Measurements from ENCODE around the gene ALKBH2.

DNA sequence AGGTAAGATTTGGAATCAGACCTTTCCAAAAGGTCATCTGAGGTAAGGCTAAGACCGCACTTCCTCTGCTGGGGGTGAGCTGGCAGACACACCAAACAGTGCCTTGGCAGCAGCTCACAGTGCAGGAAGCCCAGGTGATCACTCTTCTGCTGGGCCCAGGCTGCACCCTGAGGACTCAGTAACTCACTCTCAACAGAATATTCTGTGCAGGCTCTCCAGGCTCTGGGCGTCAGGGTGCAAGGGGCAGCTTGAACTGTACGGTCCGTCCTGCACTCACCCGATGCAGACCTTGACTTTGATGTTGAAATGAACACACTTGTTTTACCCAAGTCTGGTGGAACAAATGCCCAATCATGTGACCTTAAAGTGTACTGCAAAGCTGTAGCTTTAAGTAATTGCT is 6.0 kb downstream of the ALKBH2 start:
- TF ChIP-seq, protein P1, sequence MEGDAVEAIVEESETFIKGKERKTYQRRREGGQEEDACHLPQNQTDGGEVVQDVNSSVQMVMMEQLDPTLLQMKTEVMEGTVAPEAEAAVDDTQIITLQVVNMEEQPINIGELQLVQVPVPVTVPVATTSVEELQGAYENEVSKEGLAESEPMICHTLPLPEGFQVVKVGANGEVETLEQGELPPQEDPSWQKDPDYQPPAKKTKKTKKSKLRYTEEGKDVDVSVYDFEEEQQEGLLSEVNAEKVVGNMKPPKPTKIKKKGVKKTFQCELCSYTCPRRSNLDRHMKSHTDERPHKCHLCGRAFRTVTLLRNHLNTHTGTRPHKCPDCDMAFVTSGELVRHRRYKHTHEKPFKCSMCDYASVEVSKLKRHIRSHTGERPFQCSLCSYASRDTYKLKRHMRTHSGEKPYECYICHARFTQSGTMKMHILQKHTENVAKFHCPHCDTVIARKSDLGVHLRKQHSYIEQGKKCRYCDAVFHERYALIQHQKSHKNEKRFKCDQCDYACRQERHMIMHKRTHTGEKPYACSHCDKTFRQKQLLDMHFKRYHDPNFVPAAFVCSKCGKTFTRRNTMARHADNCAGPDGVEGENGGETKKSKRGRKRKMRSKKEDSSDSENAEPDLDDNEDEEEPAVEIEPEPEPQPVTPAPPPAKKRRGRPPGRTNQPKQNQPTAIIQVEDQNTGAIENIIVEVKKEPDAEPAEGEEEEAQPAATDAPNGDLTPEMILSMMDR (IDR thresholded peaks at IDR 0.05 in 4 of 5, conservative IDR thresholded peaks at IDR 0.05 in 1 of 5): no peak
- TF ChIP-seq POLR2A (IDR thresholded peaks at IDR 0.05): no peak

Measured in gastrocnemius medialis (tissue), 4 donors.